Parietal lobe (tissue), 1 donor: Measurements from ENCODE around the gene MMEL1. TPM values are rescaled to one million over a fixed set of nuclear protein-coding genes. Genes with fewer than 3 reads are reported as not detected.

Source experiments
- total RNA-seq: library from RNA; depleted of rRNA; stranded (reverse); fragments of >200 nt; gene quantifications from one replicate; pipeline ENCODE4 v1.2.3, GENCODE V29; 2014

MMEL1 gene
- 7.8 TPM for total RNA-seq

GRCh38 chr1:2632561-2633361 is at the start of gene MMEL1:
Gene MMEL1 (minus strand): TSS chr1:2633016. CDS start chr1:2629484, 3,532 bp downstream.

GRCh38 chr1:2586154-2587070 is 46.4 kb downstream of the MMEL1 start, which contains the start of gene PRXL2B:
Gene PRXL2B (plus strand): TSS chr1:2586777. CDS start chr1:2586886, 109 bp downstream.

GRCh38 chr1:2556277-2556677 is 76.5 kb downstream of the MMEL1 start, which contains the start of gene TNFRSF14:
Gene TNFRSF14 (plus strand): TSS chr1:2556371. CDS start chr1:2556665, 294 bp downstream.

Other genes with a start within 250 kb of the MMEL1 start
- 20.7 TPM for gene MORN1, start 241.5 kb downstream of the MMEL1 start, total RNA-seq
- 40.4 TPM for gene RER1, start 241.2 kb downstream of the MMEL1 start, total RNA-seq
- 18.8 TPM for gene PEX10, start 220.5 kb downstream of the MMEL1 start, total RNA-seq
- 11.0 TPM for gene PLCH2, start 156.7 kb downstream of the MMEL1 start, total RNA-seq
- gene PANK4, start 106.4 kb downstream of the MMEL1 start, total RNA-seq = 44.4 TPM
- 16.0 TPM for gene HES5, start 102.8 kb downstream of the MMEL1 start, total RNA-seq
- gene TNFRSF14, start 76.6 kb downstream of the MMEL1 start, total RNA-seq = 2.8 TPM
- gene PRXL2B, start 46.2 kb downstream of the MMEL1 start, total RNA-seq = 17.2 TPM
- 0.63 TPM for gene TTC34, start 168.7 kb upstream of the MMEL1 start, total RNA-seq